ENCODE results near the gene TFAP2E.
"Not testable (repeated sequence)": the region's sequence is repeated elsewhere in the genome, so short reads cannot be mapped to it uniquely, and the experiment has no call there.

Gene TFAP2E

GRCh38 chr1:35574655-35575415, 1.7 kb downstream of the TFAP2E start:
- no peak for DNase-seq

- DNase-seq = no peak
Measured at GRCh38 chr1:35575416-35575958, 2.4 kb downstream of the TFAP2E start.

GRCh38 chr1:35576061-35576765, 3.1 kb downstream of the TFAP2E start:
- DNase-seq = no peak

GRCh38 chr1:35576766-35577070, 3.6 kb downstream of the TFAP2E start:
- not testable (repeated sequence) for DNase-seq

- DNase-seq = no peak
Measured at GRCh38 chr1:35577071-35577998, 4.2 kb downstream of the TFAP2E start.

GRCh38 chr1:35580949-35581388, 7.9 kb downstream of the TFAP2E start:
- no peak for DNase-seq

GRCh38 chr1:35581621-35582020, 8.5 kb downstream of the TFAP2E start:
- not testable (repeated sequence) for DNase-seq

GRCh38 chr1:35585281-35585680, 12.2 kb downstream of the TFAP2E start:
- DNase-seq = no peak

- not testable (repeated sequence) for DNase-seq
Measured at GRCh38 chr1:35585805-35586204, 12.7 kb downstream of the TFAP2E start.

GRCh38 chr1:35586808-35587207, 13.7 kb downstream of the TFAP2E start:
- DNase-seq = no peak

GRCh38 chr1:35587736-35588135, 14.6 kb downstream of the TFAP2E start:
- DNase-seq = no peak

GRCh38 chr1:35588197-35588910, 15.2 kb downstream of the TFAP2E start:
- no peak for DNase-seq

- DNase-seq = no peak
Measured at GRCh38 chr1:35589516-35590427, 16.7 kb downstream of the TFAP2E start.

GRCh38 chr1:35590476-35591040, 17.4 kb downstream of the TFAP2E start:
- no peak for DNase-seq

GRCh38 chr1:35591211-35591610, 18.1 kb downstream of the TFAP2E start:
- no peak for DNase-seq

- DNase-seq = no peak
Measured at GRCh38 chr1:35592991-35593769, 20.1 kb downstream of the TFAP2E start.

- DNase-seq = no peak
Measured at GRCh38 chr1:35594005-35594760, 21.1 kb downstream of the TFAP2E start.

- no peak for DNase-seq
Measured at GRCh38 chr1:35595684-35596083, 22.6 kb downstream of the TFAP2E start.

- DNase-seq = no peak
Measured at GRCh38 chr1:35597870-35598269, 24.8 kb downstream of the TFAP2E start.

All from fibroblast of upper back skin (primary cell).